Endothelial cell of umbilical vein (primary cell): ENCODE data around the gene LLCFC1. TPM values are rescaled to one million over a fixed set of nuclear protein-coding genes. Genes with fewer than 3 reads are reported as not detected.

Experiments
- BruUV-seq: library from RNA; stranded (reverse); fragments of 400-500 nt; replicated peaks from 2 replicates; lab custom pipeline; 2021; lab: Mats Ljungman, UMichigan
- CTCF ChIA-PET: fragments of 300-600, 350-600 bp; sonication (Branson Sonifier 250); formaldehyde crosslinking; loops from one replicate; lab custom pipeline; 2021; ENCODE audit warnings: antibody characterized with exemption, inconsistent platforms; lab: Charles Lee
- POLR2A ChIA-PET: fragments of 300-600, 350-600 bp; sonication (Branson Sonifier 250); formaldehyde crosslinking; loops from one replicate; lab custom pipeline; 2021; ENCODE audit warnings: antibody characterized with exemption, inconsistent platforms; lab: Charles Lee
- DNase-seq: peaks from one replicate; pipeline ENCODE4 v3.0.0-alpha.2; 2011; ENCODE audit warnings: low read depth, low spot score
- FAIRE-seq: peaks from 2 replicates; lab custom pipeline; 2011; peaks lifted over from hg19 to GRCh38; lab: Jason Lieb, UNC
- H2AFZ ChIP-seq: 2 replicates; pipeline ENCODE4 v1.6.0; 2012; ENCODE audit warnings: low read depth, low read length, control low read depth, inconsistent platforms
- H3K27ac ChIP-seq: 2 replicates; pipeline ENCODE4 v1.5.1; 2011; ENCODE audit warnings: low read depth, mild to moderate bottlenecking, control low read depth, low read length, moderate library complexity; ENCODE audit not compliant: insufficient read depth
- H3K27me3 ChIP-seq, 2 experiments: 2 replicates each; pipeline versions ENCODE4 v1.6.0 to v1.6.1; 2011; ENCODE audit warnings: low read length in 2 of 2, mixed read lengths in 1 of 2; ENCODE audit not compliant: control insufficient read depth in 2 of 2, insufficient read depth in 2 of 2
- H3K36me3 ChIP-seq, 2 experiments: 2 replicates in 1 of 2; 3 replicates in 1 of 2; pipeline ENCODE4 v1.5.1; 2011; ENCODE audit warnings: low read length in 2 of 2, mild to moderate bottlenecking in 1 of 2, moderate library complexity in 1 of 2; ENCODE audit not compliant: control insufficient read depth in 2 of 2, insufficient read depth in 2 of 2; ENCODE audit errors: extremely low read depth in 1 of 2
- H3K4me1 ChIP-seq: 3 replicates; pipeline ENCODE4 v1.5.1; 2011; ENCODE audit warnings: mild to moderate bottlenecking, low read length; ENCODE audit not compliant: control insufficient read depth, insufficient read depth; ENCODE audit errors: extremely low read depth
- H3K4me2 ChIP-seq: 2 replicates; pipeline ENCODE4 v1.6.1; 2011; ENCODE audit warnings: low read length, control low read depth, mixed read lengths; ENCODE audit not compliant: insufficient read depth
- H3K4me3 ChIP-seq, 3 experiments: fragments of 200-600 bp in 1 of 3; sonication (generic), shearing (Covaris generic) in 1 of 3; replicated peaks in 1 of 3; 2 replicates each; pipeline ENCODE4 v1.5.1; 2011 to 2016; ENCODE audit warnings: control low read depth in 3 of 3, low read length in 3 of 3, mild to moderate bottlenecking in 2 of 3, inconsistent platforms in 1 of 3, low read depth in 1 of 3, moderate library complexity in 1 of 3; ENCODE audit not compliant: insufficient read depth in 1 of 3
- H3K79me2 ChIP-seq: 2 replicates; pipeline ENCODE4 v1.6.0; 2012; ENCODE audit warnings: low read length, inconsistent platforms; ENCODE audit not compliant: control insufficient read depth, insufficient read depth
- H3K9ac ChIP-seq: replicated peaks from 2 replicates; pipeline ENCODE3; 2011; ENCODE audit warnings: low read length, control low read depth; ENCODE audit not compliant: insufficient read depth; ENCODE audit errors: extremely low read depth
- H3K9me1 ChIP-seq: replicated peaks from 3 replicates; pipeline ENCODE4 v1.6.0; 2011; ENCODE audit warnings: mild to moderate bottlenecking, low read length; ENCODE audit not compliant: control insufficient read depth, insufficient read depth; ENCODE audit errors: extremely low read depth
- H3K9me3 ChIP-seq: replicated peaks from 2 replicates; pipeline ENCODE4 v1.5.1; 2012; ENCODE audit warnings: low read length, inconsistent platforms; ENCODE audit not compliant: control insufficient read depth, insufficient read depth
- H4K20me1 ChIP-seq: replicated peaks from 2 replicates; pipeline ENCODE3; 2011; ENCODE audit warnings: mild to moderate bottlenecking, low read length; ENCODE audit not compliant: control insufficient read depth, insufficient read depth; ENCODE audit errors: extremely low read depth
- EZH2 ChIP-seq: IDR thresholded peaks from 2 replicates; pipeline ENCODE4 v1.6.1; 2012; ENCODE audit warnings: borderline replicate concordance, low read depth, mild to moderate bottlenecking, moderate library complexity, low read length, inconsistent platforms; ENCODE audit not compliant: severe bottlenecking
- FOS ChIP-seq: IDR thresholded peaks from 2 replicates; pipeline ENCODE4 v1.6.1; 2011; ENCODE audit warnings: mild to moderate bottlenecking, low read length, moderate library complexity, borderline replicate concordance; ENCODE audit not compliant: insufficient read depth
- GATA2 ChIP-seq: IDR thresholded peaks from 2 replicates; pipeline ENCODE4 v1.7.0; 2011; ENCODE audit warnings: low read depth, mild to moderate bottlenecking, moderate library complexity, mixed read lengths, low read length; ENCODE audit not compliant: insufficient read length, insufficient read depth
- JUN ChIP-seq: IDR thresholded peaks from 2 replicates; pipeline ENCODE4 v1.6.1; 2011; ENCODE audit warnings: borderline replicate concordance, low read depth; ENCODE audit not compliant: insufficient read length, insufficient read depth
- MYC ChIP-seq: IDR thresholded peaks from one replicate; pipeline ENCODE4 v1.6.1; 2011; ENCODE audit warnings: mild to moderate bottlenecking, low read depth, low read length
- POLR2A ChIP-seq: IDR thresholded peaks from 2 replicates; pipeline ENCODE4 v1.6.1; 2012; ENCODE audit warnings: low read depth, mild to moderate bottlenecking, control low read depth, low read length
- POLR2AphosphoS5 ChIP-seq: IDR thresholded peaks from 2 replicates; pipeline ENCODE4 v1.6.1; 2012; ENCODE audit warnings: low read depth, mild to moderate bottlenecking, control low read depth, low read length, moderate library complexity; ENCODE audit not compliant: insufficient read depth
- dilution Hi-C: fragments of 300-500 bp; cut with MboI; formaldehyde crosslinking; loops from one replicate; pipeline ENCODE4 v1.15.0; 2019; ENCODE audit warnings: low sequenced_read_pairs; ENCODE audit not compliant: extremely low pct_ligation_motif_present
- intact Hi-C: fragments of 100-400 bp; cut with micrococcal nuclease; formaldehyde crosslinking; loops from one replicate; pipeline ENCODE4 v1.10.0; 2022
- polyA plus RNA-seq, 4 experiments: library from polyadenylated mRNA; depleted of rRNA in 3 of 4; stranded (reverse) in 3 of 4; unstranded in 1 of 4; fragments of >200 nt; gene quantifications; 2 replicates each; pipeline versions ENCODE4 v1.2.1 to v1.2.3, GENCODE V29; 2011 to 2012; ENCODE audit warnings: missing spikeins in 1 of 4
- total RNA-seq: library from RNA; stranded (reverse); gene quantifications from 2 replicates; pipeline ENCODE4 v1.2.3, GENCODE V29; 2021
- TF ChIP-seq, protein P1 (sequence below), 2 donors: IDR thresholded peaks; 1 replicate in 1 of 2; 2 replicates in 1 of 2; pipeline ENCODE4 v1.5.1; 2011; ENCODE audit warnings: low read length in 2 of 2, mild to moderate bottlenecking in 2 of 2, moderate library complexity in 2 of 2, control low read depth in 1 of 2, inconsistent platforms in 1 of 2, low read depth in 1 of 2; ENCODE audit not compliant: insufficient read depth in 1 of 2; ENCODE audit errors: extremely low read depth in 1 of 2
- TF ChIP-seq, protein P2 (sequence below): IDR thresholded peaks from 2 replicates; pipeline ENCODE4 v1.6.1; 2011; ENCODE audit not compliant: insufficient read depth, insufficient read length

Gene LLCFC1
- total and polyA plus RNA-seq, 2 donors (not counting 3 experiments of a cell fraction or from before 2014, with no cell fraction given): not detected

DNA sequence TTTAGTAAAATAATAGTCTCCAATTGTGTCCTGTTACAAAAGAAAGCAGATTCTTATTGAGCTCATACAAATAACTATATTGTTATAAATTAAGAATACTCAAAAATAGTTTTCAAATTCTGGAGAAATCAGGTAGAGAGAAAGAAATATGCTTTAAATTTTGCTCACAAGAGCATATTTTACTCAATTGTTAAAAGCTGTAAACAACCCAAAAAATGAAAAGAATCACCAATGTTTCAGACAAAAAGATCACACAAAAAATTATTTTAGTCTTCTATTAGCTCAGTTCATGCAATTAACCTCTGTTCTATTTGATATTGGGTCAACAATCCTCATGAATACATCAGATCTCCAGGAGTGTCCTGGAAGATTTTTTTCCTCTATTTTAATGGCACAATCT is 35.2 kb upstream of the LLCFC1 start:
- H3K4me3 ChIP-seq: no peak overlapping the region
- DNase-seq (no peak), FAIRE-seq (no peak)
- H4K20me1 ChIP-seq: no peaks in the 10 kb centered on the region
- no peak overlapping the region for H3K9ac ChIP-seq
- H3K27me3 ChIP-seq: no peaks in the 10 kb centered on the region
- ChIA-PET CTCF (interaction anchor here (1.2 to 1.4 kb wide), 3 partner anchors 9 to 311 kb away, joined by 3 to 5 read pairs (median 4); no protein-coding TSS in a partner anchor), POLR2A (no interaction called here)
- BruUV-seq: no TSS peak
- H3K9me1 ChIP-seq: no peaks in the 10 kb centered on the region
- H3K9me3 ChIP-seq: no peaks in the 10 kb centered on the region
- no peaks in the 10 kb centered on the region for H3K36me3 ChIP-seq
- no peak for TF ChIP-seq FOS
- no peak for TF ChIP-seq POLR2A
- TF ChIP-seq EZH2: no peak
- TF ChIP-seq GATA2: no peak
- TF ChIP-seq, protein P1, sequence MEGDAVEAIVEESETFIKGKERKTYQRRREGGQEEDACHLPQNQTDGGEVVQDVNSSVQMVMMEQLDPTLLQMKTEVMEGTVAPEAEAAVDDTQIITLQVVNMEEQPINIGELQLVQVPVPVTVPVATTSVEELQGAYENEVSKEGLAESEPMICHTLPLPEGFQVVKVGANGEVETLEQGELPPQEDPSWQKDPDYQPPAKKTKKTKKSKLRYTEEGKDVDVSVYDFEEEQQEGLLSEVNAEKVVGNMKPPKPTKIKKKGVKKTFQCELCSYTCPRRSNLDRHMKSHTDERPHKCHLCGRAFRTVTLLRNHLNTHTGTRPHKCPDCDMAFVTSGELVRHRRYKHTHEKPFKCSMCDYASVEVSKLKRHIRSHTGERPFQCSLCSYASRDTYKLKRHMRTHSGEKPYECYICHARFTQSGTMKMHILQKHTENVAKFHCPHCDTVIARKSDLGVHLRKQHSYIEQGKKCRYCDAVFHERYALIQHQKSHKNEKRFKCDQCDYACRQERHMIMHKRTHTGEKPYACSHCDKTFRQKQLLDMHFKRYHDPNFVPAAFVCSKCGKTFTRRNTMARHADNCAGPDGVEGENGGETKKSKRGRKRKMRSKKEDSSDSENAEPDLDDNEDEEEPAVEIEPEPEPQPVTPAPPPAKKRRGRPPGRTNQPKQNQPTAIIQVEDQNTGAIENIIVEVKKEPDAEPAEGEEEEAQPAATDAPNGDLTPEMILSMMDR (IDR thresholded peaks at IDR 0.05; ENCODE audit: extremely low read depth in 1 of 2, insufficient read depth in 1 of 2, low read depth in 1 of 2, low read length in 2 of 2): no peak
- TF ChIP-seq, protein P2, sequence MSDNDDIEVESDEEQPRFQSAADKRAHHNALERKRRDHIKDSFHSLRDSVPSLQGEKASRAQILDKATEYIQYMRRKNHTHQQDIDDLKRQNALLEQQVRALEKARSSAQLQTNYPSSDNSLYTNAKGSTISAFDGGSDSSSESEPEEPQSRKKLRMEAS: no peak
- no peak for TF ChIP-seq MYC
- TF ChIP-seq JUN: no peak
- TF ChIP-seq POLR2AphosphoS5: no peak
- H3K27ac ChIP-seq: no peak overlapping the region
- no peak overlapping the region for H3K4me2 ChIP-seq
- dilution Hi-C loops: no loop called here
- intact Hi-C loops: no loop called here
- no peaks in the 10 kb centered on the region for H3K79me2 ChIP-seq
- H3K4me1 ChIP-seq: no peaks in the 10 kb centered on the region
- H2AFZ ChIP-seq: no peak overlapping the region
